ENCODE measurements around the gene MOSMO.
"Not testable (repeated sequence)": the region's sequence is repeated elsewhere in the genome, so short reads cannot be mapped to it uniquely, and the experiment has no call there.

- not testable (repeated sequence) for TF ChIP-seq CTCF, POLR2A, POLR2AphosphoS5, EP300 (IDR thresholded peaks at IDR 0.05)
These were observed 5.9 kb upstream of the MOSMO start for GRCh38 chr16:22002047-22002446.
